ENCODE data around the gene VPS45.

DNA sequence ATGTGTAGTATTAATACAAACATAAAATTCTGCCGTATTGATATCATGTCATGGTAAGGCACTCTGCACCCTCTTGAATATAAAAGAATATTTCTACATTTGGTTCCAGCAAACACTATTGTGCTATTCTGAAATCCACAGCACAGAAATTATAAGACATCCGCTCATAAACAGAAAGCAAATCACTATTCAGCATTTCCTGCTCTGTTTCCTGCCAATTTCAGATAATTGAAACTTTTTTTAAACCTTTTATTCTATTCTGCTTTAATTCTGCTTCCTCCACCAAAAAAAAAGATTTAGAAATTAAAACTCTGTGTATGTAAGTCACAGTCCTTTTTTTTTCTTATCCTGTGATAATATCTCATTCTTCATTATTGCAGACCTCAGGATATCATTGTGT is 42.5 kb downstream of the VPS45 start:
- TF ChIP-seq IRF2 (CRISPR knock-in tag; IDR thresholded peaks at IDR 0.05; ENCODE audit: borderline replicate concordance, low read depth) (no peak), CTCF (IDR thresholded peaks at IDR 0.05) (no peak), ATF3 (CRISPR knock-in tag; conservative IDR thresholded peaks at IDR 0.05) (no peak), MAX (CRISPR knock-in tag; IDR thresholded peaks at IDR 0.05) (no peak), ATF1 (CRISPR knock-in tag; IDR thresholded peaks at IDR 0.05) (no peak), ZNF281 (CRISPR knock-in tag; IDR thresholded peaks at IDR 0.05) (no peak), ESRRA (CRISPR knock-in tag; IDR thresholded peaks at IDR 0.05; ENCODE audit: borderline replicate concordance) (no peak), SMAD3 (CRISPR knock-in tag; IDR thresholded peaks at IDR 0.05; ENCODE audit: borderline replicate concordance) (no peak)
- TF ChIP-seq, protein P1, sequence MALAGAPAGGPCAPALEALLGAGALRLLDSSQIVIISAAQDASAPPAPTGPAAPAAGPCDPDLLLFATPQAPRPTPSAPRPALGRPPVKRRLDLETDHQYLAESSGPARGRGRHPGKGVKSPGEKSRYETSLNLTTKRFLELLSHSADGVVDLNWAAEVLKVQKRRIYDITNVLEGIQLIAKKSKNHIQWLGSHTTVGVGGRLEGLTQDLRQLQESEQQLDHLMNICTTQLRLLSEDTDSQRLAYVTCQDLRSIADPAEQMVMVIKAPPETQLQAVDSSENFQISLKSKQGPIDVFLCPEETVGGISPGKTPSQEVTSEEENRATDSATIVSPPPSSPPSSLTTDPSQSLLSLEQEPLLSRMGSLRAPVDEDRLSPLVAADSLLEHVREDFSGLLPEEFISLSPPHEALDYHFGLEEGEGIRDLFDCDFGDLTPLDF (CRISPR knock-in tag; IDR thresholded peaks at IDR 0.05) = no peak
- TF ChIP-seq, protein P2, sequence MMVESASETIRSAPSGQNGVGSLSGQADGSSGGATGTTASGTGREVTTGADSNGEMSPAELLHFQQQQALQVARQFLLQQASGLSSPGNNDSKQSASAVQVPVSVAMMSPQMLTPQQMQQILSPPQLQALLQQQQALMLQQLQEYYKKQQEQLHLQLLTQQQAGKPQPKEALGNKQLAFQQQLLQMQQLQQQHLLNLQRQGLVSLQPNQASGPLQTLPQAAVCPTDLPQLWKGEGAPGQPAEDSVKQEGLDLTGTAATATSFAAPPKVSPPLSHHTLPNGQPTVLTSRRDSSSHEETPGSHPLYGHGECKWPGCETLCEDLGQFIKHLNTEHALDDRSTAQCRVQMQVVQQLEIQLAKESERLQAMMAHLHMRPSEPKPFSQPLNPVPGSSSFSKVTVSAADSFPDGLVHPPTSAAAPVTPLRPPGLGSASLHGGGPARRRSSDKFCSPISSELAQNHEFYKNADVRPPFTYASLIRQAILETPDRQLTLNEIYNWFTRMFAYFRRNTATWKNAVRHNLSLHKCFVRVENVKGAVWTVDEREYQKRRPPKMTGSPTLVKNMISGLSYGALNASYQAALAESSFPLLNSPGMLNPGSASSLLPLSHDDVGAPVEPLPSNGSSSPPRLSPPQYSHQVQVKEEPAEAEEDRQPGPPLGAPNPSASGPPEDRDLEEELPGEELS (CRISPR knock-in tag; IDR thresholded peaks at IDR 0.05) = no peak

All from WTC11 (cell line).